Measurements from ENCODE around the gene CDK4. TPM values are rescaled to one million over a fixed set of nuclear protein-coding genes. Genes with fewer than 3 reads are reported as not detected.

The CDK4 gene
- total RNA-seq, 4 donors from 2014 or later: 66.3 to 104 (median 83.6) TPM

- no peak for TF ChIP-seq CTCF (IDR thresholded peaks at IDR 0.05; ENCODE audit: low read depth)
Measured at GRCh38 chr12:57754411-57755193, 2.5 kb upstream of the CDK4 start, which contains the start of gene MARCHF9. Gene MARCHF9 (plus strand): TSS chr12:57755103. CDS start chr12:57755529, 426 bp downstream.

GRCh38 chr12:57753756-57754337, 1.7 kb upstream of the CDK4 start:
- TF ChIP-seq CTCF (IDR thresholded peaks at IDR 0.05; ENCODE audit: low read depth): no peak

- no peak for TF ChIP-seq CTCF (IDR thresholded peaks at IDR 0.05; ENCODE audit: low read depth)
Measured at GRCh38 chr12:57752668-57753000, 524 bp upstream of the CDK4 start.

- no peak for TF ChIP-seq CTCF (IDR thresholded peaks at IDR 0.05; ENCODE audit: low read depth)
Measured at GRCh38 chr12:57751432-57751787, 700 bp downstream of the CDK4 start.

- no peak for TF ChIP-seq CTCF (IDR thresholded peaks at IDR 0.05; ENCODE audit: low read depth)
Measured at GRCh38 chr12:57750561-57751431, 1.3 kb downstream of the CDK4 start.

- TF ChIP-seq CTCF (IDR thresholded peaks at IDR 0.05; ENCODE audit: low read depth): no peak
Measured at GRCh38 chr12:57749061-57749460, 3.0 kb downstream of the CDK4 start.

- TF ChIP-seq CTCF (IDR thresholded peaks at IDR 0.05; ENCODE audit: low read depth): no peak
Measured at GRCh38 chr12:57746025-57746424, 6.1 kb downstream of the CDK4 start.

Measured in subcutaneous adipose tissue (tissue), 4 donors.